ENCODE data around the gene IFNGR2.

IFNGR2 gene

GRCh38 chr21:33432496-33432895 lies 29.3 kb downstream of the IFNGR2 start:
- ATAC-seq (ENCODE audit: low read depth) (no peak), DNase-seq (ENCODE audit: low spot score) (no peak)
- peaks cover 81% of the 10 kb centered on the region for H3K36me3 ChIP-seq (ENCODE audit: low read depth)
- H3K4me3 ChIP-seq (ENCODE audit: severe bottlenecking): no peak overlapping the region
- peaks cover 36% of the 10 kb centered on the region for H3K4me1 ChIP-seq (ENCODE audit: insufficient read depth, poor library complexity, severe bottlenecking)
- TF ChIP-seq CTCF (IDR thresholded peaks at IDR 0.05; ENCODE audit: poor library complexity, severe bottlenecking): no peak
- H3K9me3 ChIP-seq (ENCODE audit: severe bottlenecking): no peaks in the 10 kb centered on the region
- no peak overlapping the region for H3K27ac ChIP-seq (ENCODE audit: poor library complexity, severe bottlenecking)
- H3K27me3 ChIP-seq (ENCODE audit: insufficient read depth, poor library complexity, severe bottlenecking): no peaks in the 10 kb centered on the region

- peaks cover 36% of the 10 kb centered on the region for H3K4me1 ChIP-seq (ENCODE audit: insufficient read depth, poor library complexity, severe bottlenecking)
- no peaks in the 10 kb centered on the region for H3K27me3 ChIP-seq (ENCODE audit: insufficient read depth, poor library complexity, severe bottlenecking)
- no peak for DNase-seq (ENCODE audit: low spot score)
- TF ChIP-seq CTCF (IDR thresholded peaks at IDR 0.05; ENCODE audit: poor library complexity, severe bottlenecking): no peak
- H3K27ac ChIP-seq (ENCODE audit: poor library complexity, severe bottlenecking): peak overlapping the region; percentile 87
- no peak overlapping the region for H3K4me3 ChIP-seq (ENCODE audit: severe bottlenecking)
- peaks cover 84% of the 10 kb centered on the region for H3K36me3 ChIP-seq (ENCODE audit: low read depth)
- H3K9me3 ChIP-seq (ENCODE audit: severe bottlenecking): no peaks in the 10 kb centered on the region
- ATAC-seq (ENCODE audit: low read depth): no peak
These were observed 29.8 kb downstream of the IFNGR2 start for GRCh38 chr21:33433001-33433400.

GRCh38 chr21:33433425-33434114 lies 30.4 kb downstream of the IFNGR2 start:
- Histone ChIP-seq H3K4me1 (ENCODE audit: insufficient read depth, poor library complexity, severe bottlenecking) (peaks cover 31% of the 10 kb centered on the region), H3K27ac (ENCODE audit: poor library complexity, severe bottlenecking) (peak overlapping the region; percentile 87), H3K27me3 (ENCODE audit: insufficient read depth, poor library complexity, severe bottlenecking) (no peaks in the 10 kb centered on the region), H3K36me3 (ENCODE audit: low read depth) (peaks cover 83% of the 10 kb centered on the region), H3K9me3 (ENCODE audit: severe bottlenecking) (no peaks in the 10 kb centered on the region), H3K4me3 (ENCODE audit: severe bottlenecking) (no peak overlapping the region)
- no peak for TF ChIP-seq CTCF (IDR thresholded peaks at IDR 0.05; ENCODE audit: poor library complexity, severe bottlenecking)
- ATAC-seq (ENCODE audit: low read depth) (no peak), DNase-seq (ENCODE audit: low spot score) (no peak)

GRCh38 chr21:33434770-33435360 lies 31.7 kb downstream of the IFNGR2 start:
- ATAC-seq (ENCODE audit: low read depth) (peak; percentile 97), DNase-seq (ENCODE audit: low spot score) (no peak)
- H3K27ac ChIP-seq (ENCODE audit: poor library complexity, severe bottlenecking): peak overlapping the region; percentile 87
- H3K36me3 ChIP-seq (ENCODE audit: low read depth): peaks cover 83% of the 10 kb centered on the region
- peaks cover 20% of the 10 kb centered on the region for H3K4me1 ChIP-seq (ENCODE audit: insufficient read depth, poor library complexity, severe bottlenecking)
- no peaks in the 10 kb centered on the region for H3K9me3 ChIP-seq (ENCODE audit: severe bottlenecking)
- TF ChIP-seq CTCF (IDR thresholded peaks at IDR 0.05; ENCODE audit: poor library complexity, severe bottlenecking): no peak
- no peaks in the 10 kb centered on the region for H3K27me3 ChIP-seq (ENCODE audit: insufficient read depth, poor library complexity, severe bottlenecking)
- no peak overlapping the region for H3K4me3 ChIP-seq (ENCODE audit: severe bottlenecking)

GRCh38 chr21:33437140-33437539 lies 33.9 kb downstream of the IFNGR2 start:
- Histone ChIP-seq H3K9me3 (ENCODE audit: severe bottlenecking) (no peaks in the 10 kb centered on the region), H3K4me1 (ENCODE audit: insufficient read depth, poor library complexity, severe bottlenecking) (peaks cover 24% of the 10 kb centered on the region), H3K4me3 (ENCODE audit: severe bottlenecking) (no peak overlapping the region), H3K36me3 (ENCODE audit: low read depth) (peaks cover 60% of the 10 kb centered on the region), H3K27ac (ENCODE audit: poor library complexity, severe bottlenecking) (no peak overlapping the region), H3K27me3 (ENCODE audit: insufficient read depth, poor library complexity, severe bottlenecking) (no peaks in the 10 kb centered on the region)
- ATAC-seq (ENCODE audit: low read depth): no peak
- no peak for TF ChIP-seq CTCF (IDR thresholded peaks at IDR 0.05; ENCODE audit: poor library complexity, severe bottlenecking)
- DNase-seq (ENCODE audit: low spot score): no peak

Data from RWPE2 (cell line).